Kidney epithelial cell (primary cell): ENCODE data around the gene CREB3L1. TPM values are rescaled to one million over a fixed set of nuclear protein-coding genes. Genes with fewer than 3 reads are reported as not detected.

ENCODE experiments used
- DNase-seq: peaks from one replicate; pipeline ENCODE4 v3.0.0-alpha.2; 2010; ENCODE audit warnings: low read depth
- H3K27me3 ChIP-seq: 2 replicates; pipeline ENCODE4 v1.6.0; 2011; ENCODE audit warnings: low read length; ENCODE audit not compliant: control insufficient read depth, insufficient read depth
- H3K36me3 ChIP-seq: 2 replicates; pipeline ENCODE4 v1.5.1; 2011; ENCODE audit warnings: low read length; ENCODE audit not compliant: control insufficient read depth, insufficient read depth
- H3K4me3 ChIP-seq: 2 replicates; pipeline ENCODE4 v1.5.1; 2011; ENCODE audit warnings: low read depth, mild to moderate bottlenecking, control low read depth, low read length
- total RNA-seq: library from RNA; depleted of rRNA; stranded (reverse); fragments of >200 nt; gene quantifications from 2 replicates; pipeline ENCODE4 v1.2.3, GENCODE V29; 2015
- TF ChIP-seq, protein P1 (sequence below): IDR thresholded peaks from 2 replicates; pipeline ENCODE4 v1.5.1; 2011; ENCODE audit warnings: mild to moderate bottlenecking, moderate library complexity, low read length, control low read depth, inconsistent platforms; ENCODE audit not compliant: insufficient read depth, poor library complexity, severe bottlenecking

Gene CREB3L1
- total RNA-seq, 1 donor from 2014 or later = 3.2 TPM

DNA sequence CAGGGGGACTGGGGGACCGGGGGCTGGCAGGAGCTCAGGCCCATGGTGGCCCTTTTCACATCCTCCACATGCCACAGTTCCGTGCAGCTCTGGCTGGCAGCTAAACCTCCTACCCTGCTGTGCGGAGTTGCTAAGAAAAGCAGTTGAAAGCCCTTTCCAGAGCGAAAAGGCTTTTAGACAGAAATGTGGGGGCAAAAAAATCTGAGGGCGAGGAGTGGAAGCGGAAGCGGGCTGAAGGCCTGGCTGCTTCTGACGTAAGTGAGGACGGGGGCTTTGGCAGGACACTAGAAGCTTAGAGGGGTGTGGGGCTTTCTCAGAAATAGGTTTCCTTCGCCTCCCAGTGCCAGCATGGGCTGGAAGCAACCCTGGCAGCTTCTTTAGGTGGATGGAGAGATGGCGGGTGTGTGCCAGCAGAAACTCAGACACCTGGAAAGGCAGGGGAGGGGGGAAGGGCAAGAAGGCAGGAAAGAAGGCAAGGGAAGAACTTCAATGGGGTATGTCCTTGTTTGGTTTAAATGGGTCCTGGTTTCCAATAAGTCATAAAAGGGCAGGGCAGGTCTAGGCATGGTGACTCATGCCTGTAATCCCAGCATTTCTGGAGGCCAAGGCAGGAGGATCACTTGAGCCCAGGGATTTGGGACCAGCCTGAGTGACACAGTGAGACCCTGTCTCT lies 58.6 kb downstream of the CREB3L1 start:
- Histone ChIP-seq H3K36me3 (no peaks in the 10 kb centered on the region), H3K4me3 (no peak overlapping the region), H3K27me3 (peaks cover 32% of the 10 kb centered on the region)
- DNase-seq = no peak
- TF ChIP-seq, protein P1, sequence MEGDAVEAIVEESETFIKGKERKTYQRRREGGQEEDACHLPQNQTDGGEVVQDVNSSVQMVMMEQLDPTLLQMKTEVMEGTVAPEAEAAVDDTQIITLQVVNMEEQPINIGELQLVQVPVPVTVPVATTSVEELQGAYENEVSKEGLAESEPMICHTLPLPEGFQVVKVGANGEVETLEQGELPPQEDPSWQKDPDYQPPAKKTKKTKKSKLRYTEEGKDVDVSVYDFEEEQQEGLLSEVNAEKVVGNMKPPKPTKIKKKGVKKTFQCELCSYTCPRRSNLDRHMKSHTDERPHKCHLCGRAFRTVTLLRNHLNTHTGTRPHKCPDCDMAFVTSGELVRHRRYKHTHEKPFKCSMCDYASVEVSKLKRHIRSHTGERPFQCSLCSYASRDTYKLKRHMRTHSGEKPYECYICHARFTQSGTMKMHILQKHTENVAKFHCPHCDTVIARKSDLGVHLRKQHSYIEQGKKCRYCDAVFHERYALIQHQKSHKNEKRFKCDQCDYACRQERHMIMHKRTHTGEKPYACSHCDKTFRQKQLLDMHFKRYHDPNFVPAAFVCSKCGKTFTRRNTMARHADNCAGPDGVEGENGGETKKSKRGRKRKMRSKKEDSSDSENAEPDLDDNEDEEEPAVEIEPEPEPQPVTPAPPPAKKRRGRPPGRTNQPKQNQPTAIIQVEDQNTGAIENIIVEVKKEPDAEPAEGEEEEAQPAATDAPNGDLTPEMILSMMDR = no peak

GRCh38 chr11:46336563-46337180 lies 59.2 kb downstream of the CREB3L1 start:
- Histone ChIP-seq H3K36me3 (no peaks in the 10 kb centered on the region), H3K27me3 (peaks cover 27% of the 10 kb centered on the region), H3K4me3 (no peak overlapping the region)
- TF ChIP-seq, protein P1 = no peak
- DNase-seq = no peak

DNA sequence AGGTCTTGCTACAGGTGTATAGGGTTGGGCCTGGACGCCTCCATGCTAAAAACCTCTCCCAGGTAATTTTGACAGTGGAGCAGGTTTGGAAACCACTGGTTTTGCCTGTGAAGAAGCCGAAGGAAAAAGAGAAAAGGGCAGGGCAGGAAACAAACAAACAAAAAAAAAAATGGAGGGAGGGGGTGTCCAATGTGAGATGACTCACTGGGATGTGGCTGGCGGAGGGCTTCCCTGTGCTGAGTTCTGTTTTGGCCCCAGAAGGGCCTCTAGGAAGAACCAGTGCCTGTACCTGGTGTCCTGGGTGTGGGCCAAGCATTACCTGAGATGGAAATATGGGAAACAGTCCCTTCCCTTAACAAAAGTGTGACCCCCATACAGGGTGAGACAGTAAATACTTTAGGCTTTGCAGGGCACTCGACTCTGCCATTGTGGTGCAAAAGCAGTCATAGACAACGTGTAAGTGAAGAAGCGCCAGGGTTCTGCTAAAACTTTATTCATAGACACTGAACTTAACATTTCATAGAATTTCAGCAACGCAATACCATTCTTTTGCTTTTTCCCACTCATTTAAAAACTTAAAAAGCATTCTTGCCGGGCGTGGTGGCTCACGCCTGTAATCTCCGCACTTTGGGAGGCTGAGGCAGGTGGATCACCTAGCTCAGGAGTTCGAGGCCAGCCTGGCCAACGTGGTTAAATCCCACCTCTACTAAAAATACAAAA lies 60.3 kb downstream of the CREB3L1 start:
- TF ChIP-seq, protein P1 = no peak
- H3K36me3 ChIP-seq = no peaks in the 10 kb centered on the region
- no peak overlapping the region for H3K4me3 ChIP-seq
- no peak for DNase-seq
- peaks cover 18% of the 10 kb centered on the region for H3K27me3 ChIP-seq

- Histone ChIP-seq H3K36me3 (no peaks in the 10 kb centered on the region), H3K4me3 (no peak overlapping the region), H3K27me3 (peaks cover 10% of the 10 kb centered on the region)
- TF ChIP-seq, protein P1 = no peak
- DNase-seq = no peak
Observed at GRCh38 chr11:46338636-46338987, 61.1 kb downstream of the CREB3L1 start.

DNA sequence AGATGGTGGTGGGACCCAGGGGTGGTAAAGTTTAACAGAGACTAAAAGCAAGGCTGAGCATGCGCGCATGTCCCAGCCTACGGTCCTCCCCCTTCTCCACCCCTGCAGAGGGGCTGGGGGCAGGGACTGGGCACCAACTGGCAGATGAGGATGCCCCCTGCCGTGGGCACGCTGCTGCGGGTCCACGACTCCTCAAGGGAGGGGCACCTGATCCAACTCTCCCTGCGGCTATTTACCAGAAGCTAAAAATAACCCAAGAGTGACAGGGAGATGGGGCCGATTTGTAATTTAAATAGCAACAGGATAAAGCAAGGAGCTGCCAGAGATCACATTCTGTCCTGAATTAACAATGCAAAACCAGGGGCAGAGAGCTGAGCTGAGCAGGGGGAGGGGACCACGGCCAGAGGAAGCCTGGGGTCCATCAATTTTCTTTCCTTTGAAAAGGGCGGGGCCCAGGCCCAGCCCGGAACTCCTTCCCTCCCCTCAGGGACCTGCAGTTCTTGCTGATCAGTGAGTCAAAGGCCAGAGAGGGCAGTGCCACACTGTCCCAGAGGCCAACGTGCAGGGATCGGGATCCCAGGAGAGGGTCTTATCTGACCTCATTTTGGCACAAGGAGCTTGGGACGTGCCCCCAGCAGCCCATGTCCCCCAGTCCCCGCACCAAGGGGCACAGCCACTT lies 61.7 kb downstream of the CREB3L1 start:
- no peak for DNase-seq
- H3K36me3 ChIP-seq = no peaks in the 10 kb centered on the region
- H3K4me3 ChIP-seq = no peak overlapping the region
- H3K27me3 ChIP-seq = peaks cover 5% of the 10 kb centered on the region
- TF ChIP-seq, protein P1 = no peak
